GM12864 (cell line): ENCODE data around the gene TPSB2.

Experiments used
- DNase-seq: peaks from one replicate; pipeline ENCODE4 v3.0.0-alpha.2; 2011; ENCODE audit warnings: low read depth
- H3K4me3 ChIP-seq: 2 replicates; pipeline ENCODE4 v1.5.1; 2011; ENCODE audit warnings: mild to moderate bottlenecking, low read depth, low read length, control low read depth
- TF ChIP-seq, protein P1 (sequence below): IDR thresholded peaks from 2 replicates; pipeline ENCODE4 v1.5.1; 2011; ENCODE audit warnings: low read depth, mild to moderate bottlenecking, moderate library complexity, low read length, control low read depth, inconsistent platforms; ENCODE audit errors: missing control alignments

Gene TPSB2

DNA sequence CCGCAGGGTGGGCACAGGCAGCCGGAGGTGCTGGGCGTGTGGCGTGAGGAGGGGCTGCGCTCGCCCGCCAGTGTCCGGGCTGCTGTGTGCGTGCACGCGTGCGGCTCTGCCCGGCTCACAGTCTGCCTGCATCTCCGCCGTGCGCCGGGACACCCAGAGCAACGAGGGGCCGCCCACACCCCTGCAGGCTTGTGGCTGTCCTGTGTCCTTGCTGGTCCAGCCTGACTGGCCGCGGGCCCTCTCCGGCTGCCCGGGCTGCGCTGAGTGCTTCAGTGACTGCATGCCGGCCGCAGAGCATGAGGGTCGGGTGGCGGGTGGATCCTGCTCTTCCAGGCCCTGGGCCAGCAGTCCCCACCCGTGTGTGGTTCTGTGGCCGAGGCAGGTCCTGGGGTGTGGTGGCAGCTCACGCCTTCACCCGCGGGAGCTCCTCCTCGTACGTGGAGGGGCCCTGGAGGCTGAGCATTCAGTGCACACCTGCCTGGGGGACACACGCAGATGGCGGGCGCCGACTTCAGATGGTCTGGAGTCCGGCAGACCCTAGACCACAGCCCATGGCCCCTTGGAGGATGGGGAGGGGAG lies 17.3 kb downstream of the TPSB2 start:
- DNase-seq: no peak
- no peak overlapping the region for H3K4me3 ChIP-seq
- TF ChIP-seq, protein P1, sequence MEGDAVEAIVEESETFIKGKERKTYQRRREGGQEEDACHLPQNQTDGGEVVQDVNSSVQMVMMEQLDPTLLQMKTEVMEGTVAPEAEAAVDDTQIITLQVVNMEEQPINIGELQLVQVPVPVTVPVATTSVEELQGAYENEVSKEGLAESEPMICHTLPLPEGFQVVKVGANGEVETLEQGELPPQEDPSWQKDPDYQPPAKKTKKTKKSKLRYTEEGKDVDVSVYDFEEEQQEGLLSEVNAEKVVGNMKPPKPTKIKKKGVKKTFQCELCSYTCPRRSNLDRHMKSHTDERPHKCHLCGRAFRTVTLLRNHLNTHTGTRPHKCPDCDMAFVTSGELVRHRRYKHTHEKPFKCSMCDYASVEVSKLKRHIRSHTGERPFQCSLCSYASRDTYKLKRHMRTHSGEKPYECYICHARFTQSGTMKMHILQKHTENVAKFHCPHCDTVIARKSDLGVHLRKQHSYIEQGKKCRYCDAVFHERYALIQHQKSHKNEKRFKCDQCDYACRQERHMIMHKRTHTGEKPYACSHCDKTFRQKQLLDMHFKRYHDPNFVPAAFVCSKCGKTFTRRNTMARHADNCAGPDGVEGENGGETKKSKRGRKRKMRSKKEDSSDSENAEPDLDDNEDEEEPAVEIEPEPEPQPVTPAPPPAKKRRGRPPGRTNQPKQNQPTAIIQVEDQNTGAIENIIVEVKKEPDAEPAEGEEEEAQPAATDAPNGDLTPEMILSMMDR: no peak

DNA sequence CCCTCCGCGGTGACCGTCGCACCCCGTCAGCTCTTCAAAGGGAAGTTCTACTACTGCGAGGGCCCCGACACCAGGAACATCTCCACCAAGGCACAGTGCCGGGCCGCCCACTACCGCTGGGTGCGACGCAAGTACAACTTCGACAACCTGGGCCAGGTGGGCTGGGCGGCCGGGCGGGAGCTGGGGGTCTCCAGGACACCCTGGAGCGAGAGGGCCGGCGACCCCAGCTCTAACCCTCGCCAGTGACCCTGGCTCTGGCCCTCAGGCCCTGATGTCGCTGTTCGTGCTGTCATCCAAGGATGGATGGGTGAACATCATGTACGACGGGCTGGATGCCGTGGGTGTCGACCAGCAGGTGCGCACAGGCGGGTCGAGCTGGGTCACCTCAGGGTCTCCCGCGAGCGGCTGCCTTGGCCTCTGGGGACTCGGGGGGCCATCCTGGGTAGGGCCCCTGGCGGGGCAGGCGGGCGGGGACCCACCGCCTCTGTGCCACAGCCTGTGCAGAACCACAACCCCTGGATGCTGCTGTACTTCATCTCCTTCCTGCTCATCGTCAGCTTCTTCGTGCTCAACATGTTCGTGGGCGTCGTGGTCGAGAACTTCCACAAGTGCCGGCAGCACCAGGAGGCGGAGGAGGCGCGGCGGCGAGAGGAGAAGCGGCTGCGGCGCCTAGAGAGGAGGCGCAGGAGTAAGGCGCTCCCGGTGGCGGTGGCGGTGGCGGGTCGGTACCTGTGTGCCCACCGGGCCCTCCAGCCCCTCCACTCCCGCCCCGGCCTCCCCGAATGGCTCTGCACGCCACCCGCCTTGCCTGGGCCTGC lies 18.3 kb downstream of the TPSB2 start:
- H3K4me3 ChIP-seq: no peak overlapping the region
- TF ChIP-seq, protein P1: no peak
- DNase-seq: no peak

DNA sequence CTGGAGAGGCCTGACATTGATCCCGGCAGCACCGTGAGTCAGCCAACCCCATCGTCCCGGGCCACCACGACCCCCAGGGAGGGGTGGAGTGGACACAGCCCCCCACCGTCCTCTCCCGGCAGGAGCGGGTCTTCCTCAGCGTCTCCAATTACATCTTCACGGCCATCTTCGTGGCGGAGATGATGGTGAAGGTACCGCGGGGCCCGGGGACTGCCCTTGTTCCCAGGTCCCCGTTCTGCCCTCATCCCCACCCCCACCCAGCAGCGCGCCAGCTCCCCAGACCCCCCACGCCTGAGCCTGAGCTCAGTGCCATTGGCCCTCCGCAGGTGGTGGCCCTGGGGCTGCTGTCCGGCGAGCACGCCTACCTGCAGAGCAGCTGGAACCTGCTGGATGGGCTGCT lies 19.5 kb downstream of the TPSB2 start:
- DNase-seq: no peak
- H3K4me3 ChIP-seq: no peak overlapping the region
- TF ChIP-seq, protein P1: no peak

DNA sequence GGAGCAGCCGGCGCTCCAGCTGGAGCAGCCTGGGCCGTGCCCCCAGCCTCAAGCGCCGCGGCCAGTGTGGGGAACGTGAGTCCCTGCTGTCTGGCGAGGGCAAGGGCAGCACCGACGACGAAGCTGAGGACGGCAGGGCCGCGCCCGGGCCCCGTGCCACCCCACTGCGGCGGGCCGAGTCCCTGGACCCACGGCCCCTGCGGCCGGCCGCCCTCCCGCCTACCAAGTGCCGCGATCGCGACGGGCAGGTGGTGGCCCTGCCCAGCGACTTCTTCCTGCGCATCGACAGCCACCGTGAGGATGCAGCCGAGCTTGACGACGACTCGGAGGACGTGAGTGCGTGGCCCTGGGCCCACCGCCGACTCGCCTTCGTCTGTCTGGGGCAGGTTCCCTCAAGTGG lies 20.9 kb downstream of the TPSB2 start:
- no peak overlapping the region for H3K4me3 ChIP-seq
- DNase-seq: no peak
- TF ChIP-seq, protein P1: no peak

DNA sequence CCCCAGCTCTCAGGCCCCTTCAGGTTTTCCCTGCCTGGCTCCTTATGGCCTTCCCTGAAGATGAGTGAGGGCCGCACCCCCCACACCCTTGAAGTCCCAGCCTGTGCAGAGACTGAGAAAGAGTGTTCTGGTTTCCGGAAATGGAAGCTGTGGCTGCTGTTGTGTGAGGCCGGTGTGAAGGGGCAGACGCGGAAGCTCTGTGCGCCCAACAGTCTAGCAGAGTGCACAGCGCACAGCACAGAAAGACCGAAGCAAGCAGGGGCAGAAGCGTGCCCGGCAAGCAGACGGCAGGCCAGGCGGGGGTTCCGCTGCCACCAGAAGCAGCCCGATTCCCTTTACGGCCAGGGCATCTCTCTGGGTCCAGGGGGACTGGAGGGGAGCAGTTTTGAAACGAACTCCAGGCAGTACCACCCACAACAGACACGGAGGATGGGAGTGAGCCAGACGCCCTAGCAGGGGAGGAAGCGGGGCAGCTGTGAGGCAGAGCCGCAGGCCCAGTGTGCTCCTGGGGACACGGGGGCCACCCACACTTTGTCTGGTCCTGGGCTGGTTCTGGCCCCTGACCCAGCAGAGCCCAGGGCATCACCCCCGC lies 21.6 kb downstream of the TPSB2 start:
- TF ChIP-seq, protein P1: no peak
- H3K4me3 ChIP-seq: no peak overlapping the region
- DNase-seq: no peak

DNA sequence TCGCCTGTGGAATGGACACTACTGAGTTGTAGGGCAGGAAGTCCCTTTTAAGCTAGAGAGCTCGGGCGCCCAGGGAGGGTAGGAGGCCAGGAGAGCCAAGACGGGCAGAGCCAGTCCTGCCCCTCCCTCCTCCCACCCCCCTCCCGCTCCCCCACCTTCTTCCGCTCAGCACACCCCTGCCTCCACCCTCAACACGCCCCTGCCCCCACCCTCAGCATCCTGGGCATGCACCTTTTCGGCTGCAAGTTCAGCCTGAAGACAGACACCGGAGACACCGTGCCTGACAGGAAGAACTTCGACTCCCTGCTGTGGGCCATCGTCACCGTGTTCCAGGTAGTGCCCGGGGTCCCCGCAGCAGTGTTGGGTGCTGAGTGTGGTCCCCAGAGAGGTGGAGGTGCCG lies 23.2 kb downstream of the TPSB2 start:
- TF ChIP-seq, protein P1: no peak
- DNase-seq: no peak
- no peak overlapping the region for H3K4me3 ChIP-seq
